Measurements from ENCODE around the gene SDF2L1. TPM values are rescaled to one million over a fixed set of nuclear protein-coding genes. Genes with fewer than 3 reads are reported as not detected.

Gene SDF2L1
- total and polyA plus RNA-seq, 8 donors: 24.0 to 49.2 (median 34.0) TPM

- no peak for ATAC-seq
- no peaks in the 10 kb centered on the region for H3K27me3 ChIP-seq
- intact Hi-C loops (cut with DNase I): no loop called here
- H3K4me1 ChIP-seq: peaks cover 11 to 12% (median 11%) of the 10 kb centered on the region in 3 donors
- no peaks in the 10 kb centered on the region for H3K36me3 ChIP-seq
- DNase-seq: peak in 1 of 6 donors; percentile 71
- no peaks in the 10 kb centered on the region for H3K9me3 ChIP-seq
- H3K27ac ChIP-seq: no peak within 1 kb of the TSS
- WGBS, 2 donors: 85% methylated on average over 27 of the region's 27 CpGs
- no peak for TF ChIP-seq CTCF (IDR thresholded peaks at IDR 0.05)
- no peak for FAIRE-seq
- H3K4me3 ChIP-seq: no peak within 1 kb of the TSS
Measured at GRCh38 chr22:21632237-21632895, 9.7 kb upstream of the SDF2L1 start, which contains the start of gene CCDC116. TSS of gene CCDC116 (plus strand) at chr22:21632760. CDS start at chr22:21633182, 422 bp downstream.

GRCh38 chr22:21632931-21633330 is 9.2 kb upstream of the SDF2L1 start:
- H3K36me3 ChIP-seq: no peaks in the 10 kb centered on the region
- no peak for TF ChIP-seq CTCF (IDR thresholded peaks at IDR 0.05)
- H3K27ac ChIP-seq: no peak overlapping the region
- ATAC-seq: no peak
- H3K27me3 ChIP-seq: no peaks in the 10 kb centered on the region
- intact Hi-C loops (cut with DNase I): no loop called here
- DNase-seq: peak in 1 of 6 donors; percentile 66
- peaks cover 11% of the 10 kb centered on the region in 3 donors for H3K4me1 ChIP-seq
- no peaks in the 10 kb centered on the region for H3K9me3 ChIP-seq
- FAIRE-seq: no peak
- no peak overlapping the region for H3K4me3 ChIP-seq
- WGBS, 2 donors: 94 to 95% methylated on average over 18 of the region's 18 CpGs

GRCh38 chr22:21633481-21633880 is 8.6 kb upstream of the SDF2L1 start:
- intact Hi-C loops (cut with DNase I): no loop called here
- Histone ChIP-seq H3K27ac (no peak overlapping the region), H3K4me3 (no peak overlapping the region), H3K27me3 (no peaks in the 10 kb centered on the region), H3K4me1 (peaks cover 6 to 7% (median 7%) of the 10 kb centered on the region in 3 donors), H3K9me3 (no peaks in the 10 kb centered on the region), H3K36me3 (no peaks in the 10 kb centered on the region)
- 87 to 90% methylated on average over 4 of the region's 4 CpGs for WGBS, 2 donors
- DNase-seq (peak in 1 of 6 donors; percentile 13), ATAC-seq (no peak), FAIRE-seq (no peak)
- TF ChIP-seq CTCF (IDR thresholded peaks at IDR 0.05): no peak

GRCh38 chr22:21634081-21634480 is 8.0 kb upstream of the SDF2L1 start:
- H3K9me3 ChIP-seq: no peaks in the 10 kb centered on the region
- TF ChIP-seq CTCF (IDR thresholded peaks at IDR 0.05): no peak
- peak in 1 of 6 donors; percentile 67 for DNase-seq
- FAIRE-seq: no peak
- no peak overlapping the region for H3K4me3 ChIP-seq
- intact Hi-C loops (cut with DNase I): no loop called here
- H3K27ac ChIP-seq: no peak overlapping the region
- H3K4me1 ChIP-seq: peaks cover 0 to 1% (median under 1%) of the 10 kb centered on the region in 3 donors
- WGBS, 2 donors: 88 to 90% methylated on average over 16 of the region's 16 CpGs
- no peaks in the 10 kb centered on the region for H3K36me3 ChIP-seq
- ATAC-seq: no peak
- no peaks in the 10 kb centered on the region for H3K27me3 ChIP-seq

- ATAC-seq (no peak), FAIRE-seq (no peak), DNase-seq (no peak)
- Histone ChIP-seq H3K4me1 (no peaks in the 10 kb centered on the region), H3K36me3 (no peaks in the 10 kb centered on the region), H3K27me3 (no peaks in the 10 kb centered on the region), H3K9me3 (no peaks in the 10 kb centered on the region), H3K4me3 (no peak overlapping the region), H3K27ac (no peak overlapping the region)
- no peak for TF ChIP-seq CTCF (IDR thresholded peaks at IDR 0.05)
- intact Hi-C loops (cut with DNase I): no loop called here
- WGBS, 2 donors: 84 to 85% methylated on average over 18 to 19 of the region's 19 CpGs
Measured at GRCh38 chr22:21634844-21635243, 7.3 kb upstream of the SDF2L1 start.

All from pancreas (tissue), 10 donors.